ENCODE measurements around the gene NLGN1. TPM values are rescaled to one million over a fixed set of nuclear protein-coding genes. Genes with fewer than 3 reads are reported as not detected.

NLGN1 gene
- polyA plus RNA-seq, 3 donors from 2014 or later = not detected

GRCh38 chr3:173862701-173863100 is 465.2 kb downstream of the NLGN1 start:
- no peak overlapping the region for H3K27ac Mint-ChIP-seq

GRCh38 chr3:173863551-173863950 is 466.0 kb downstream of the NLGN1 start:
- no peak for DNase-seq
- H3K27ac Mint-ChIP-seq = no peak overlapping the region
- H3K4me3 Mint-ChIP-seq = no peak overlapping the region
- no peaks in the 10 kb centered on the region for H3K36me3 Mint-ChIP-seq
- no peaks in the 10 kb centered on the region for H3K27me3 Mint-ChIP-seq (ENCODE audit: low read depth in 3 of 3)
- H3K4me1 Mint-ChIP-seq = no peaks in the 10 kb centered on the region
- H3K9me3 Mint-ChIP-seq = peaks cover 0 to 54% (median 7%) of the 10 kb centered on the region in 6 donors

More at GRCh38 chr3:173862701-173863100, 465.2 kb downstream of the NLGN1 start:
- no peaks in the 10 kb centered on the region for H3K27me3 Mint-ChIP-seq (ENCODE audit: low read depth in 3 of 3)
- no peaks in the 10 kb centered on the region for H3K36me3 Mint-ChIP-seq
- no peak for DNase-seq
- no peaks in the 10 kb centered on the region for H3K4me1 Mint-ChIP-seq
- peaks cover 0 to 52% (median 9%) of the 10 kb centered on the region in 6 donors for H3K9me3 Mint-ChIP-seq
- H3K4me3 Mint-ChIP-seq = no peak overlapping the region

- H3K27ac Mint-ChIP-seq = no peak overlapping the region
- H3K9me3 Mint-ChIP-seq = peaks cover 5 to 41% (median 7%) of the 10 kb centered on the region in 6 donors
- H3K4me3 Mint-ChIP-seq = no peak overlapping the region
- no peak for DNase-seq
- H3K4me1 Mint-ChIP-seq = no peaks in the 10 kb centered on the region
- H3K27me3 Mint-ChIP-seq (ENCODE audit: low read depth in 3 of 3) = no peaks in the 10 kb centered on the region
- H3K36me3 Mint-ChIP-seq = no peaks in the 10 kb centered on the region
Measured at GRCh38 chr3:173865900-173866498, 468.5 kb downstream of the NLGN1 start.

GRCh38 chr3:173869766-173870165 is 472.2 kb downstream of the NLGN1 start:
- Mint-ChIP-seq H3K36me3 (no peaks in the 10 kb centered on the region), H3K9me3 (peaks cover 3 to 37% (median 12%) of the 10 kb centered on the region in 6 donors)

GRCh38 chr3:173870976-173871375 is 473.4 kb downstream of the NLGN1 start:
- no peak for DNase-seq

More at GRCh38 chr3:173869766-173870165, 472.2 kb downstream of the NLGN1 start:
- DNase-seq = no peak
- Mint-ChIP-seq H3K4me3 (no peak overlapping the region), H3K27me3 (ENCODE audit: low read depth in 3 of 3) (peaks cover 0 to 2% (median 0%) of the 10 kb centered on the region in 3 donors), H3K4me1 (no peaks in the 10 kb centered on the region), H3K27ac (no peak overlapping the region)

GRCh38 chr3:173875790-173876189 is 478.2 kb downstream of the NLGN1 start:
- Mint-ChIP-seq H3K27me3 (ENCODE audit: low read depth in 3 of 3) (peaks cover 0 to 2% (median 0%) of the 10 kb centered on the region in 3 donors), H3K36me3 (no peaks in the 10 kb centered on the region), H3K9me3 (peaks cover 0 to 20% (median 13%) of the 10 kb centered on the region in 6 donors), H3K27ac (no peak overlapping the region), H3K4me3 (no peak overlapping the region), H3K4me1 (no peaks in the 10 kb centered on the region)
- DNase-seq = no peak

More at GRCh38 chr3:173870976-173871375, 473.4 kb downstream of the NLGN1 start:
- Mint-ChIP-seq H3K27ac (no peak overlapping the region), H3K4me1 (no peaks in the 10 kb centered on the region), H3K9me3 (peaks cover 3 to 25% (median 11%) of the 10 kb centered on the region in 6 donors), H3K4me3 (no peak overlapping the region), H3K27me3 (ENCODE audit: low read depth in 3 of 3) (peaks cover 0 to 2% (median 0%) of the 10 kb centered on the region in 3 donors), H3K36me3 (no peaks in the 10 kb centered on the region)

GRCh38 chr3:173876476-173876875 is 478.9 kb downstream of the NLGN1 start:
- Mint-ChIP-seq H3K4me1 (no peaks in the 10 kb centered on the region), H3K9me3 (peaks cover under 1 to 21% (median 11%) of the 10 kb centered on the region in 6 donors), H3K27ac (no peak overlapping the region), H3K36me3 (no peaks in the 10 kb centered on the region), H3K27me3 (ENCODE audit: low read depth in 3 of 3) (peaks cover 0 to 2% (median 0%) of the 10 kb centered on the region in 3 donors), H3K4me3 (no peak overlapping the region)
- no peak for DNase-seq

- DNase-seq = no peak
- Mint-ChIP-seq H3K27ac (no peak overlapping the region), H3K4me3 (no peak overlapping the region), H3K4me1 (no peaks in the 10 kb centered on the region), H3K36me3 (no peaks in the 10 kb centered on the region), H3K9me3 (peaks cover 0 to 39% (median 9%) of the 10 kb centered on the region in 6 donors), H3K27me3 (ENCODE audit: low read depth in 3 of 3) (no peaks in the 10 kb centered on the region)
Measured at GRCh38 chr3:173887888-173888287, 490.3 kb downstream of the NLGN1 start.

- Mint-ChIP-seq H3K36me3 (no peaks in the 10 kb centered on the region), H3K4me3 (no peak overlapping the region), H3K9me3 (peaks cover 0 to 38% (median 6%) of the 10 kb centered on the region in 6 donors), H3K27me3 (ENCODE audit: low read depth in 3 of 3) (no peaks in the 10 kb centered on the region), H3K27ac (no peak overlapping the region), H3K4me1 (no peaks in the 10 kb centered on the region)
- no peak for DNase-seq
Measured at GRCh38 chr3:173889596-173889995, 492.1 kb downstream of the NLGN1 start.

- H3K9me3 Mint-ChIP-seq = peaks cover 0 to 39% (median 7%) of the 10 kb centered on the region in 6 donors
- no peak overlapping the region for H3K4me3 Mint-ChIP-seq
- no peak for DNase-seq
- H3K27me3 Mint-ChIP-seq (ENCODE audit: low read depth in 3 of 3) = no peaks in the 10 kb centered on the region
- no peak overlapping the region for H3K27ac Mint-ChIP-seq
- H3K4me1 Mint-ChIP-seq = no peaks in the 10 kb centered on the region
- H3K36me3 Mint-ChIP-seq = no peaks in the 10 kb centered on the region
Measured at GRCh38 chr3:173890091-173890490, 492.5 kb downstream of the NLGN1 start.

- Mint-ChIP-seq H3K36me3 (no peaks in the 10 kb centered on the region), H3K9me3 (peaks cover 0 to 43% (median 8%) of the 10 kb centered on the region in 6 donors), H3K27ac (no peak overlapping the region), H3K4me1 (no peaks in the 10 kb centered on the region), H3K4me3 (no peak overlapping the region), H3K27me3 (ENCODE audit: low read depth in 3 of 3) (no peaks in the 10 kb centered on the region)
- DNase-seq = no peak
Measured at GRCh38 chr3:173891272-173892100, 493.9 kb downstream of the NLGN1 start.

- Mint-ChIP-seq H3K9me3 (peaks cover 0 to 42% (median 13%) of the 10 kb centered on the region in 6 donors), H3K27ac (no peak overlapping the region), H3K27me3 (ENCODE audit: low read depth in 3 of 3) (no peaks in the 10 kb centered on the region), H3K4me3 (no peak overlapping the region), H3K4me1 (no peaks in the 10 kb centered on the region), H3K36me3 (no peaks in the 10 kb centered on the region)
- DNase-seq = no peak
Measured at GRCh38 chr3:173892547-173892946, 495.0 kb downstream of the NLGN1 start.

- H3K9me3 Mint-ChIP-seq = peaks cover 0 to 42% (median 13%) of the 10 kb centered on the region in 6 donors
- no peaks in the 10 kb centered on the region for H3K27me3 Mint-ChIP-seq (ENCODE audit: low read depth in 3 of 3)
- no peak overlapping the region for H3K27ac Mint-ChIP-seq
- DNase-seq = no peak
- H3K4me1 Mint-ChIP-seq = no peaks in the 10 kb centered on the region
- no peak overlapping the region for H3K4me3 Mint-ChIP-seq
- no peaks in the 10 kb centered on the region for H3K36me3 Mint-ChIP-seq
Measured at GRCh38 chr3:173893066-173893465, 495.5 kb downstream of the NLGN1 start.

- Mint-ChIP-seq H3K36me3 (no peaks in the 10 kb centered on the region), H3K27me3 (ENCODE audit: low read depth in 3 of 3) (no peaks in the 10 kb centered on the region), H3K4me3 (no peak overlapping the region), H3K9me3 (peaks cover 0 to 43% (median 13%) of the 10 kb centered on the region in 6 donors), H3K27ac (no peak overlapping the region), H3K4me1 (no peaks in the 10 kb centered on the region)
- DNase-seq = no peak
Measured at GRCh38 chr3:173893835-173894234, 496.3 kb downstream of the NLGN1 start.

Data from immature natural killer cell (primary cell).